Esophagus muscularis mucosa (tissue), 4 donors: ENCODE results near the gene EFHC2. TPM values are rescaled to one million over a fixed set of nuclear protein-coding genes. Genes with fewer than 3 reads are reported as not detected.
"Not testable (repeated sequence)": the region's sequence is repeated elsewhere in the genome, so short reads cannot be mapped to it uniquely, and the experiment has no call there.

Source experiments
- DNase-seq: peaks from one replicate; pipeline ENCODE4 v3.0.0-alpha.2; 2017; ENCODE audit errors: extremely low spot score
- H3K27ac ChIP-seq, 4 donors: fragments of 200-600 bp; sonication (generic); replicated peaks in 1 of 4; 1 replicate in 3 of 4; 2 replicates in 1 of 4; pipeline ENCODE4 v1.5.1; 2016 to 2019; ENCODE audit warnings: mild to moderate bottlenecking in 1 of 4
- H3K27me3 ChIP-seq, 4 donors: fragments of 200-600 bp; sonication (generic); one replicate each; pipeline versions ENCODE4 v1.5.1 to v1.6.0; 2016 to 2019
- H3K36me3 ChIP-seq, 4 donors: fragments of 200-600 bp; sonication (generic); one replicate each; pipeline ENCODE4 v1.5.1; 2016 to 2019
- H3K4me1 ChIP-seq, 4 donors: fragments of 200-600 bp; sonication (generic); one replicate each; pipeline ENCODE4 v1.5.1; 2016 to 2019
- H3K4me3 ChIP-seq, 4 donors: fragments of 200-600 bp; sonication (generic); 1 replicate in 2 of 4; 2 replicates in 2 of 4; pipeline ENCODE4 v1.5.1; 2016 to 2019; ENCODE audit warnings: mild to moderate bottlenecking in 4 of 4, moderate library complexity in 1 of 4
- H3K9me3 ChIP-seq, 4 donors: fragments of 200-600 bp; sonication (generic); 1 replicate in 3 of 4; 2 replicates in 1 of 4; pipeline ENCODE4 v1.5.1; 2016 to 2019
- EP300 ChIP-seq: sonication (generic); formaldehyde crosslinking; IDR thresholded peaks from one replicate; pipeline ENCODE4 v1.6.1; 2017; ENCODE audit warnings: antibody characterized with exemption
- POLR2A ChIP-seq: fragments of 450-650 bp; IDR thresholded peaks from one replicate; pipeline ENCODE4 v1.6.1; 2017; ENCODE audit warnings: antibody characterized with exemption, moderate library complexity, mild to moderate bottlenecking, low read depth
- POLR2AphosphoS5 ChIP-seq, 2 donors: sonication (generic); formaldehyde crosslinking; IDR thresholded peaks; one replicate each; pipeline ENCODE4 v1.6.1; 2017; ENCODE audit warnings: antibody characterized with exemption in 2 of 2
- WGBS: methylation state at CpG from one replicate; pipeline ENCODE4 v1.1.5; 2018; 5-methylcytosine and 5-hydroxymethylcytosine counted together
- intact Hi-C: fragments of 100-400 bp; cut with DNase I; formaldehyde crosslinking; loops from one replicate; pipeline ENCODE4 v1.15.1; 2023
- total RNA-seq, 4 donors: library from RNA; depleted of rRNA; stranded (reverse); fragments of >200 nt; gene quantifications; one replicate each; pipeline versions ENCODE4 v1.1.0 to v1.2.1, GENCODE V29; 2016
- TF ChIP-seq, protein P1 (sequence below), 3 experiments: fragments of 200-600 bp in 2 of 3; fragments of 450-650 bp in 1 of 3; sonication (generic) in 2 of 3; IDR thresholded peaks; one replicate each; pipeline ENCODE4 v1.5.1; 2017 to 2019; ENCODE audit warnings: antibody characterized with exemption in 3 of 3, mild to moderate bottlenecking in 2 of 3, moderate library complexity in 1 of 3

The EFHC2 gene
- total RNA-seq, 4 donors from 2014 or later = 2.6 to 4.6 (median 3.1) TPM

DNA sequence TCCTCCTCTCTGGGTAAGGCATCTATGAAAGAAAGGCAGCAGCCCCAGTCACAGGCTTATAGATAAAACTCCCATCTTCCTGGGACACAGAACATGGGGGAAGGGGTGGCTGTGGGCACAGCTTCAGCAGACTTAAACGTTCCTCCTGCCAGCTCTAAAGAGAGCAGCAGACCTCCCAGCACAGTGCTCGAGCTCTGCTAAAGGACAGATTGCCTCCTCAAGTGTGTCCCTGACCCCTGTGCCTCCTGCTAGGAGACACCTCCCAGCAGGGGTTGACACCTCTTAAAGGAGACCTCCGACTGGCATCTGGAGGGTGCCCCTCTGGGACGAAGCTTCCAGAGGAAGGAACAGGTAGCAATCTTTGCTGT is 89.9 kb downstream of the EFHC2 start:
- intact Hi-C loops = no loop called here
- peaks cover 4 to 13% (median 11%) of the 10 kb centered on the region in 4 donors for H3K4me1 ChIP-seq
- H3K36me3 ChIP-seq = no peaks in the 10 kb centered on the region
- no peak for TF ChIP-seq EP300
- TF ChIP-seq, protein P1, sequence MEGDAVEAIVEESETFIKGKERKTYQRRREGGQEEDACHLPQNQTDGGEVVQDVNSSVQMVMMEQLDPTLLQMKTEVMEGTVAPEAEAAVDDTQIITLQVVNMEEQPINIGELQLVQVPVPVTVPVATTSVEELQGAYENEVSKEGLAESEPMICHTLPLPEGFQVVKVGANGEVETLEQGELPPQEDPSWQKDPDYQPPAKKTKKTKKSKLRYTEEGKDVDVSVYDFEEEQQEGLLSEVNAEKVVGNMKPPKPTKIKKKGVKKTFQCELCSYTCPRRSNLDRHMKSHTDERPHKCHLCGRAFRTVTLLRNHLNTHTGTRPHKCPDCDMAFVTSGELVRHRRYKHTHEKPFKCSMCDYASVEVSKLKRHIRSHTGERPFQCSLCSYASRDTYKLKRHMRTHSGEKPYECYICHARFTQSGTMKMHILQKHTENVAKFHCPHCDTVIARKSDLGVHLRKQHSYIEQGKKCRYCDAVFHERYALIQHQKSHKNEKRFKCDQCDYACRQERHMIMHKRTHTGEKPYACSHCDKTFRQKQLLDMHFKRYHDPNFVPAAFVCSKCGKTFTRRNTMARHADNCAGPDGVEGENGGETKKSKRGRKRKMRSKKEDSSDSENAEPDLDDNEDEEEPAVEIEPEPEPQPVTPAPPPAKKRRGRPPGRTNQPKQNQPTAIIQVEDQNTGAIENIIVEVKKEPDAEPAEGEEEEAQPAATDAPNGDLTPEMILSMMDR (IDR thresholded peaks at IDR 0.05) = no peak
- no peak for TF ChIP-seq POLR2AphosphoS5 (IDR thresholded peaks at IDR 0.05)
- no peak for TF ChIP-seq POLR2A
- H3K27me3 ChIP-seq = no peaks in the 10 kb centered on the region
- 43% methylated on average over 2 of the region's 4 CpGs for WGBS
- no peak for DNase-seq
- H3K9me3 ChIP-seq = no peaks in the 10 kb centered on the region
- H3K27ac ChIP-seq = no peak overlapping the region
- H3K4me3 ChIP-seq = peak overlapping the region; percentile 20 to 42 (median 31)

DNA sequence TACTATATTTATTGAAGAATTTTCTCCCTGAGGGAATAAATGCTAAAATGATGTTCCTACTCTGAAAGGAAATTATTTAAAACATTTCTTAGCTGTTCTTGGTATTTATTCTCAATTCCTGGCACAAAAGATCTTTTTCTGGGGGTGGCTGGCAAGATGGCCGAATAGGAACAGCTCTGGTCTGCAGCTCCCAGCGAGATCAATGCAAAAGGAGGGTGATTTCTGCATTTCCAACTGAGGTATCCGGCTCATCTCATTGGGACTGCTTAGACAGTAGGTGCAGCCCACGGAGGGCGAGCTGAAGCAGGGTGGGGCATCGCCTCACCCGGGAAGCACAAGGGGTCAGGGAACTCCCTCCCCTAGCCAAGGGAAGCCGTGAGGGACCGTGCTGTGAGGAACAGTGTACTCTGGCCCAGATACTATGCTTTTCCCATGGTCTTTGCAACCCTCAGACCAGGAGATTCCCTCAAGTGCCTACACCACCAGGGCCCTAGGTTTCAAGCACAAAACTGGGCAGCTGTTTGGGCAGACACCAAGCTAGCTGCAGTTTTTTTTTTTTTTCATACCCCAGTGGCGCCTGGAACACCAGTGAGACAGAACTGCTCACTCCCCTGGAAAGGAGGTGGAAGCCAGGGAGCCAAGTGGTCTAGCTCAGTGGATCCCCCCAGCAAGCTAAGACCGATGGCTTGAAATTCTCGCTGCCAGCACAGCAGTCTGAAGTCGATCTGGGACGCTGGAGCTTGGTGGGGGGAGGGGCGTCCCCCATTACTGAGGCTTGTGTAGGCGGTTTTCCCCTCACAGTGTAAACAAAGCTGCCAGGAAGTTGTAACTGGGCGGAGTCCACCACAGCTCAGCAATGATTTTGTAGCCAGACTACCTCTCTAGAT is 90.5 kb downstream of the EFHC2 start:
- H3K27ac ChIP-seq, H3K36me3 ChIP-seq, H3K9me3 ChIP-seq, H3K27me3 ChIP-seq, intact Hi-C loops: not testable (repeated sequence)
- WGBS = 36% methylated on average over 13 of the region's 17 CpGs
- Histone ChIP-seq H3K4me3 (peak overlapping the region; percentile 20 to 42 (median 31)), H3K4me1 (peaks cover 4 to 13% (median 11%) of the 10 kb centered on the region in 4 donors)
- peak; percentile 89 for DNase-seq

DNA sequence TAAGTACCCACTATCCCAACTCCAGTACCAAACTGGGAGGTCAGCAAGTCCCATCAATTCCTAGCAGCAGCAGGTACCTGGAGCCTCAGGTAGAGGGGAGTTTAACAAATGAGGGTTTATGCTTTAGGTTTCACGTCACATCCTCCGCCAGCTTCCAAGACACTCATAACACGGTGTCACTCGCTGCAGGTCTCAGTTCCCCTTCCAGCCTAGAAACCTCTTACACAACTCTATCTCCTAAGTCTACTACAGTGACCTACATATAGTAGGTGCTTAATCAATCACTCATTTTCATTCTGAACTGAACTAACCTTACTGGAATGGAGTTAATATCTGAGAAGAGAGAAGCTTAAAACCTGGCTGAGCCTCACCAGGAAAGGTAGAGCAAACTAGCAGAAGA is 96.0 kb downstream of the EFHC2 start:
- Histone ChIP-seq H3K27me3 (peaks cover 0 to 6% (median 0%) of the 10 kb centered on the region in 4 donors), H3K36me3 (no peaks in the 10 kb centered on the region), H3K4me1 (no peaks in the 10 kb centered on the region), H3K9me3 (no peaks in the 10 kb centered on the region), H3K27ac (no peak overlapping the region), H3K4me3 (no peak overlapping the region)
- no peak for DNase-seq
- WGBS = 97% methylated on average over 4 of the region's 4 CpGs
- no peak for TF ChIP-seq POLR2AphosphoS5 (IDR thresholded peaks at IDR 0.05)
- TF ChIP-seq EP300 = no peak
- no peak for TF ChIP-seq POLR2A
- TF ChIP-seq, protein P1 (IDR thresholded peaks at IDR 0.05) = no peak
- intact Hi-C loops = loop anchor here (5.0 kb wide), 1 partner anchor 285 kb away; no protein-coding TSS in a partner anchor

DNA sequence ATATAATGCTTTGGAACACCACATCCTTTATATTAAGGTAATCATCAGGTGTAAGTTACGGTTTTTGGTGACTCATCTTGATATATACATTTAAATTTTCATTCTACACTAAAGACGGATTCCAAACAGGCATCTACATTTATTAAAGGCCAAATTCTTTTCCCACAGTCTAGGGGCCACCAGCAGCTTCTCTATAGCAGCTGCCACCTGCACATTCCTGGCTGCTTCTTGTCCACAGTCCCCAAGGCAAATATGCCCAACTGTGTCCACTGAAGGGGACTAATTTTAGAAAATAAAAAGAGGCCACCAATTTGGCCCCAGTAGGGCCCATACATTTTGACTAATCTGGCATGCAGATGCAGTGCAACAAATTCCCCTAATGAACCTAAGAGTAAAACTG is 96.6 kb downstream of the EFHC2 start:
- Histone ChIP-seq H3K4me3 (no peak overlapping the region), H3K9me3 (no peaks in the 10 kb centered on the region), H3K36me3 (no peaks in the 10 kb centered on the region), H3K27ac (no peak overlapping the region), H3K4me1 (no peaks in the 10 kb centered on the region), H3K27me3 (peaks cover 0 to 6% (median 0%) of the 10 kb centered on the region in 4 donors)
- intact Hi-C loops = loop anchor here (5.0 kb wide), 1 partner anchor 285 kb away; no protein-coding TSS in a partner anchor
- no peak for DNase-seq
- no peak for TF ChIP-seq POLR2AphosphoS5 (IDR thresholded peaks at IDR 0.05)
- TF ChIP-seq, protein P1 (IDR thresholded peaks at IDR 0.05) = no peak
- no peak for TF ChIP-seq POLR2A
- TF ChIP-seq EP300 = no peak
- 74% methylated on average over 2 of the region's 2 CpGs for WGBS

DNA sequence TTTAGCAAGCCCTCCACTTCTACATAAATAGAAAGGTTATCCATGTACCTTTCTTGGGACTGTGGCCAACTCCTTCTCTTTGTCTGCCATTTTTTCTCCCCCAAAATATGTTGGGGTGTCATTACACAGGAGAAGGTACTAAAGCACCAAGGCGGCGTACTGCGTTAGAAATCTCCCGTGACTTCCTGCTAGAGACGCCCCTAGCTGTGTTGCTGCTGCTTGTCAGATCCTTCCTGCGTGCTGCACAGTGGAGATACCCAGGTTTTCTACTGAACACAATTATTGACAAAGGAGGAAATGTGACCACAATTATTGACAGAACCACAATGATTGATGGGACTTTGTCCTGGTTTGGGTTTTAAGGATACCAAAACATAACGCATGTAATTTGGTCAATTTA is 97.7 kb downstream of the EFHC2 start:
- TF ChIP-seq, protein P1 (IDR thresholded peaks at IDR 0.05) = no peak
- TF ChIP-seq POLR2AphosphoS5 (IDR thresholded peaks at IDR 0.05) (no peak), POLR2A (no peak), EP300 (no peak)
- Histone ChIP-seq H3K36me3 (no peaks in the 10 kb centered on the region), H3K4me3 (no peak overlapping the region), H3K4me1 (no peaks in the 10 kb centered on the region), H3K9me3 (no peaks in the 10 kb centered on the region), H3K27me3 (peaks cover 0 to 6% (median 0%) of the 10 kb centered on the region in 4 donors), H3K27ac (no peak overlapping the region)
- 73% methylated on average over 7 of the region's 7 CpGs for WGBS
- intact Hi-C loops = loop anchor here (5.0 kb wide), 1 partner anchor 283 kb away; no protein-coding TSS in a partner anchor
- DNase-seq = no peak
